Caki2 (cell line): ENCODE data around the gene RNF111. TPM values are rescaled to one million over a fixed set of nuclear protein-coding genes. Genes with fewer than 3 reads are reported as not detected.

Experiments
- DNase-seq: peaks from one replicate; pipeline ENCODE4 v3.0.0-alpha.2; 2015; ENCODE audit warnings: low read depth
- in situ Hi-C: cut with HindIII; loops from 2 replicates; pipeline ENCODE4 v1.10.0; 2016; ENCODE audit warnings: low sequenced_read_pairs, low pct_unique_long_range_greater_than_20kb, mixed read lengths
- total RNA-seq: library from RNA; depleted of rRNA; stranded (reverse); fragments of >200 nt; shearing (Covaris generic); gene quantifications from 2 replicates; pipeline ENCODE4 v1.2.3, GENCODE V29; 2014; ENCODE audit warnings: low replicate concordance

Gene RNF111
- total RNA-seq, 1 experiment from 2014 or later = 14.0 TPM

DNA sequence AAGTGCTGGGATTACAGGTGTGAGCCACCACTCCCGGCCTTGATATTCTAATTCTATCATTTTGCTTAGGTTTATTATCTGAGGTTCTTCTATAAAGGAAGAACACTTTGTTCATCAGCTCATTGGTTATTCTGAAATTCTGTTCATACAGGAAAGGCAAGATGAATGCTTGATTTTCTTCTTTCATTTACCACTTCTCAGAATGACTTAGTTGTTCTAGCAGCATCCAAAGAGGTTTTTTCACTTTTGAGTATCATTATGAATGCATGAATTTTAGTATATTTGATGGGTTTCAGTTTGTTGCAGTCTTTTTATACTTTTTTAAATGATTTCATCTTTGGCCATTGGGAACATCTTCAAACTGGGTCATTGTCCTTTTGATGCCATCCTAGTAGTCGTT lies 51.8 kb downstream of the RNF111 start:
- in situ Hi-C loops = no loop called here
- DNase-seq = no peak

DNA sequence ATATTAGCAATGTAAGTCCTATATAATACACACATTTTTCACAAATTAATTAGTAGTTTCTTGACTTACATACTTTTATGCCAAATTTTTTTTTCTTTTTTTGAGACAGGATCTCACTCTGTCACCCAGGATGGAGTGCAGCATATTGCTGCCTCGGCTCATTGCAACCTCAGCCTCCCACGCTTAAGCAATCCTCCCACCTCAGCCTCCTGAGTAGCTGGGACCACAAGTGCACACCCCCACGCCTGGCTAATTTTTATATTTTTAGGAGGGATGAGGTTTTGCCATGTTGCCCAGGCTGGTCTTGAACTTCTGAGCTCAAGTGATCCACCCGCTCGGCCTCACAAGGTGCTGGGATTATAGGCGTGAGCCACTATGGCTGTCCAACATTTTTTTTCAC lies 54.6 kb downstream of the RNF111 start:
- no peak for DNase-seq
- in situ Hi-C loops = no loop called here

DNA sequence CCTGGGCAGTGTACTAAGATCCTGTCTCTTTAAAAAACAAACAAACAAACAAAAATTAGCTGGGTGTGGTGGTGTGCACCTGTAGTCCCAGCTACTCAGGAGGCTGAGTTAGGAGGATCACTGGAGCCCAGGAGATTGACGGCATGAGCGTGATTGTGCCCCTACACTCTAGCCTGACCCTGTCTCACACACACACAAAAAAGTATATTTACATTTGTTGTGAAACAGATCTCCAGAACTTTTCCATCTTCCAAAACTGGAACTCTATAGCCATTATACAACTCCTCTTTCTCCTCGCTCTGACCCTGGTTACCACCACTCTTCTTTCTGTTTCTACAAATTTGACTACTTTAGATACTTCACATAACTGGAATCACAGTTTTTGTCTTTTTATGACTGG lies 61.4 kb downstream of the RNF111 start:
- in situ Hi-C loops = no loop called here
- no peak for DNase-seq

DNA sequence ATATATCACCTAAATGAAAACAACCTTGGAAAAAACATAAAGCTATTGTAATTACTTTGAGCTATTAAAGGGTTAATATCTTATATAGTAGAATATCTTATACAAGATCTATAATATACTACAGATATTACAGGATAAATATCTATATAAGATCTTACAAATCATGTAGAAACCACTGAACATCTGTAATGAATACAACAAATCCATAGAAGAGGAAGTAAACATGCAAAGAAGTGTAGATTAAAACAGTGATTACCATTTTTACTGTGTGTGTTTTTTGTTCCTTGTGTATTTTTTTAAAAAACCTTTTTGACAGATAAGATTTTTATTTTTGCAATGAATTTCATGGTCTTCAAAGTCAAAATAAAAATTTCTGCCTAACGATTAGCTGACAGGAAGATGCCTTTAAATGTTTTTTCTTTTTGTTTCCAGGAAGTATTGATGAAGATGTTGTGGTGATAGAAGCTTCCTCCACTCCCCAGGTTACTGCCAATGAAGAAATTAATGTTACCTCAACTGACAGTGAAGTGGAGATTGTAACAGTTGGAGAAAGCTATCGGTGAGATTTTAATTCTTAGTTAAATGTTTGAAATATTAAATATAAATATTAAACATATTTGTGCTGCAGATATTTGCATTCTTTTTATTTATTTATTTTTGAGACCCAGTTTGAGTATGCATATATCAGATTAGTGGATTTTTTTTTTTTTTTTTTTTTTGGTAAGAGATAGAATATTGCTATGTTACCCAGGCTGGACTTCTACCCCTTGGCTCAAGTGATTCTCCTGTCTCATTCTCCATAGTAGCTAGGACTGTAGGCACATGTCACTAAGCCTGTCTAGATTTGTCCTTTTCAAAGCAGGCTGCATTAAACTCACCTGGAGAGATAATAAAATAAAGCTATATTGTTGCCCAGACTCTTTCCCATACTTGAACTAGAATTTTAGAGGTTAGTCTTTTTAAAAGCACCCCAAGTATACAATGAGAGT lies 64.7 kb downstream of the RNF111 start:
- in situ Hi-C loops = no loop called here
- no peak for DNase-seq

DNA sequence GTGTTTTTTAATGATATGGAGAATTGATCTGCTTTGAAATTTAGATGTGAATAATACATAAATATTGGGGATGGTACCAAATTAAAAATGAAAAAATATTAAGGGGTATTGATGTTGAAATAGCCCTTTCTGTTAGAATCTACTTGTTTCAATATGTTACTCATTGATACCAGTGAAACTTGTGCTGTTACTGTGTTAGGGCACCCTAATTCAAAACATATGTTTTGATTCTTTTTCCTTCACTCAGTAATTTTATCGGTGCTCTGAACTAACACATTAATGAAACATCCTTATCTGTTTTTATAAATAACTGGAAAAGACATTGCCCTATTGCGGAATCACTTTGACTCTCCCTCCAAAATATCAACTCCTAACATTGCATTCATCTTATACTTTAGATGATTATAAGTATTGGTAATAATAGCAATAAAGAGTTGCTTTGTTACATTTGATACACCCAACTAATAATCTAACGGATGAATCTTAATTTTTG lies 65.5 kb downstream of the RNF111 start:
- in situ Hi-C loops = no loop called here
- no peak for DNase-seq

DNA sequence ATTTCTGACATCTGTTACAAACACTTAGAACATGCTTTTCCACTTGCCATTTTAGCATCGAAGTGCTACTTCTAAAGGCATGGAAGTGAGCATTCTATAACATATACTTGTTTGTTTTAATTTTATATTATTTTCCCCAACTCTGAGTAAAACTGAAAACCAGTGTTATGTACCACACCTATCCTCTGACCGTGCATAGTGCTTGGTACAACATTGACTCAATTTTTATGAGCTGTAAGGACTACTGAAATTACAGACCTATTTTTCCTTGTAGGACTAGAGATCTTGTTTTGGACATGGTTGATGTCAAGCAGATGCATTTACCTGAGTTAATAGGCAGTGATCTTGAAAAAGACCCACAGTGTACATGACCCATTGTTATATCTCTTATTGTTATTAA lies 66.0 kb downstream of the RNF111 start:
- in situ Hi-C loops = no loop called here
- DNase-seq = no peak

DNA sequence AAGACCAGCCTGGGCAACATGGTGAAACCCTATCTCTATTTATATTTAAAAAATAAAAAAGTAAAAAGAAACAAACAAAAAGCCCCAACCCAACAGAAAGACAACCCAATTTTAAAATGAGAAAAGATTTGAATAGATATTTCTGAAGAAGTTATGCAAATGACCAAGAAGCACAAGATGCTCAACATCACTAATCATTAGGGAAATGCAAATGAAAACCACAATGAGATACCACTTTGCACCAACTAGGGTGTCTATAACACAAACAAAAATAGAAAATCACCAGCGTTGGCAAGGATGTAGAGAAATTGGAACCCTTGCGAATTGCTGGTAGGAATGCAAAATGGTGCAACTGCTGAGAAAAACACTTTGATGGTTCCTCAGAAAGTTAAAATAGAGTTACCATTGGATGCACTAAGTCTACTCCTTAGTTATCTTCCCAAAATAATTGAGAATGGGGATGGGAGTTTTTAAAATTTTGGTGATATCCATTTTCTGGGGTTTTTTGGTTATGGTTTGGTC lies 71.7 kb downstream of the RNF111 start:
- no peak for DNase-seq
- in situ Hi-C loops = no loop called here

DNA sequence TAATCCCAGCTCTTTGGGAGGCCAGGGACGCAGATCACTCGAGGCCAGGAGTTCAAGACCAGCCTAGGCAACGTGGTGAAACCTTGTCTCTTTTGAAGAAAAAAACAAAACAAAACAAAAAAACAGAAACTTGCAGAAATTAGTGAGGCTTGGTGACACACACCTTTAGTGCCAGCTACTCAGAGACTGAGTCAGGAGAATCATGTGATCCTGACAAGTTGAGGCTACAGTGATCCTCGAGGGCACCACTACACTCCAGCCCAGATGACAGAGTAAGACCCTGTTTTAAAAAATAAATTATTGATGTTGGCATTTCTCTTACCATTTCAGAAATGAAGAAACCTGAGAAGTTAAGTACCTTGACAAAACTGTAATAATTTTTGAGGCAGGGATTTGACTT lies 72.9 kb downstream of the RNF111 start:
- no peak for DNase-seq
- in situ Hi-C loops = no loop called here

DNA sequence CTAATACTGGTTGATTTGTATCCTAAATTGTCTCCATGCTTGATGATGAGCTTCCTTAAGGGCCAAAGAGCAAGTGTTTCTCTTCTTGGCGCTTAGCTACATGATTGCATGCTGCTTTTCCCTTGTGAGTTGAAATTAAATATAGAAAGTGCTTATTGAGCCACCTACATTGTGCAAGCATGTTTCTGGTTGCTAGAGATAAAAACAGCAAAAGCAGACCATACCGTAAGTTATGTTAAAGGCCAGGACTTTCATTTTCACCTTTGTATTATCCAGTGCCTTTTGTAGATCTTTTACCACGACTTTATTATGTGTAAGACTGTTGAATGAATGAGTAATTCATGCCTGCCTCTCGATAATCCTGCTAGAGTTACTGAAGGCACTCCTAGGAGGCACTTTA lies 75.6 kb downstream of the RNF111 start:
- in situ Hi-C loops = no loop called here
- DNase-seq = no peak

DNA sequence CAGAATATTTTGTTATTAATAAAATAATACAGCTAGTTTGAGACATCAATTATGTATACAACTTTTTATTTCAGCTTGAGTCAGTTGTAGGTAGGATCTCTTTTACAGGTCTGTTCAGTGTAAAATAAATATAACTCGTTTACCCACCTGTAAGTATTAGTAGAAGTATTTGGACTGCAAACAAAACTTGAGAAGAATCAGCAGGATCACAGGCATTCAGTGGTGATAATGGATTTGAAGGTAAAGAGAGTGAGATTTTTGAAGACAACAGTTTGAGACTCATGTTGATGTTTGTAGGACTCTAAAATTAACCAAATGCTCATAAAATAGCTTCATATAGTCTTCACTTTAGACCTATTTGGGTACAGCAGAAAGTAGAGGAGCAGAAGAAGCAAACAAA lies 82.0 kb downstream of the RNF111 start:
- in situ Hi-C loops = no loop called here
- no peak for DNase-seq

DNA sequence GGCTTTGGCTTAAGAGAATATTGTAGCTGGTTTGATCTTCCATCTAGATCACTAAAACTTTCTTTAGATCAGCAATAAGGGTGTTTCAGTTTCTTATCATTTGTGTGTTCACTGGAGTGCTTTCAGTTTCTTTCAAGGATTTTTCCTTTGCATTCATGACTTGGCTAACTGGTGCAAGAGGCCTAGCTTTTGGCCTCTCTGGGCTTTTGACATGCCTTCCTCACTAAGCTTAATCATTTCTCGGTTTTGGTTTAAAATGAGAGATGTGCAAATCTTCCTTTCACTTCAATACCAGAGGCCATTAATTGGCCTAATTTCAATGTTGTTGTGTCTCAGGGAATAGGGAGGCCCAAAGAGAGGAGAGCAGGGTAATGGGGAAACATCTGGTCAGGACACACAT lies 87.1 kb downstream of the RNF111 start:
- DNase-seq = no peak
- in situ Hi-C loops = no loop called here

DNA sequence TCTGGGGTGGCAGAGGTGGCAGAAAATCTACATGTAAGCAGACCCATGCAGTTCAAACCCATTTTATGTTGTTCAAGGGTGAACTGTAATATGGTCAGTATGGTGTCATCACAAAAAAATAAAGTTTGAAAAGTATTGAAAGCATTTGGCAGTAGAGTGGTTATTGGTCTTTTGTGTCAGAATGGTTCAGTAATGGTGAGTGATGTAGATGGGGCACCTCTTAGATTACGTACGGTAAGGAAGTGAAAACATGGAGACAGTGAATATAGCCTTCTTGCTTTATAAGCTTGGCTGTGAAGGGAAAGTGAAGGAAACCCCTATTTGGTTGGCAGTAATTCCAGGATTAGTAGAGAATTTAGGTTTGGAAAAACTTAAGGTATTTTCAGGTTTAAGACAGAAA lies 100.3 kb downstream of the RNF111 start:
- no peak for DNase-seq
- in situ Hi-C loops = no loop called here

DNA sequence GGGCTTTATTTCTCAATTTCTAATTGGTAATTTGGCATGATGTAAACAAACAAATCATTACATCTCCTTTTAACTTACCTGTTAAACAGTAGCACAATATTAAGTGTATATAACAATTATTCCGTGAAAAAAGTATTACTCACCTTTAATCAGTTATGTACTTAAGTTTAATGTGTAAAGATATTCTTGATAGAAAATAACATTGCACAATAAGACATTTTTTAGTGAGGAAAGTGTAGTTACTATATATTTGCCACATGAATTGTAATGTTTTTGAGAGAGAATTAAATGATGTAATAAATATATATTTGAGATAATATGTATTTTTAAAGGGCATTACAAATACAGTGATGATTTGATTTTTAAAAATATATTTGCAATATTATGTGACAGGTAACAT lies 106.6 kb downstream of the RNF111 start:
- no peak for DNase-seq
- in situ Hi-C loops = no loop called here

DNA sequence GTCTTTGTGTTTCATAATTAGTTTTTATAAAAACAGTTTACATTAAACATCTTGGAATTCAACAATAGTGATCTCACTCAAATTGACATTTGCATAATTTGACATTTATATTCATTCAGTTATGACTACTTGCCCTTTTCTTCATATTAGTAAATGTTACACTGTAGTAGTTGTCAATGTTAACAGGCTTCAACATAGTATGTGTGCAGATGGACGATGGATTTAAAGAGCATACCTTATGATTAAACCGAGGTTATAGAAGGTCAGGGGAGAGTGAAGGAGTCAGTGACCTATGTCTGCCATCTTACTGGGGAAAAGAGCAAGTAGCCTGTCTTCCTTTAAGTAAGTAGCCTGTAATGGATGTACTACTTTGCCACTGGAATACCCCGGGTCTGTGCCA lies 109.0 kb downstream of the RNF111 start:
- in situ Hi-C loops = no loop called here
- DNase-seq = no peak

DNA sequence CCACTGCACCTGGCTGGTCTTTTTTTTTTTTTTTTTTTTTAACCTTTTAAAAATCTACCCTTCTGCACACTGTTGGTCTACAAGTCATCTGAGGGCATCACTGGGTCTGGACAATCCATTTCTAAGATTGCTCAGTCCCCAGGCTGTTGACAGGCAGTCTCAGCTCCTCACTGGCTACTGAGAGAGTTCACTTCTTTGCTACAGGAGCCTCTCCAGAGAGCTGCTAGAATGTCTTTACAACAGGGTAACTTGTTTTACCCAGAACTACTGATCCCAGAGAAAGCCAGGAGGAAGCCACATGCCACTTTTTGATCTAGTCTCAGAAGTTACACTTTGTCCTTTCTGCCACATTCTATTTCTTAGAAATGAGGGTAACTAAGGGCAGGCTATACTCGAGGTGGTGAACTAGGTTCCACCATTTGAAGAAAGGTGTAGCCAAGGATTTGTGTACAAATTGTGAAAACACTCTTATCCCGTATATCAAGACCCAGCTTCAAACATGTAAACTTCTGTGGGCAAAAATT lies 111.8 kb downstream of the RNF111 start:
- in situ Hi-C loops = no loop called here
- DNase-seq = no peak

DNA sequence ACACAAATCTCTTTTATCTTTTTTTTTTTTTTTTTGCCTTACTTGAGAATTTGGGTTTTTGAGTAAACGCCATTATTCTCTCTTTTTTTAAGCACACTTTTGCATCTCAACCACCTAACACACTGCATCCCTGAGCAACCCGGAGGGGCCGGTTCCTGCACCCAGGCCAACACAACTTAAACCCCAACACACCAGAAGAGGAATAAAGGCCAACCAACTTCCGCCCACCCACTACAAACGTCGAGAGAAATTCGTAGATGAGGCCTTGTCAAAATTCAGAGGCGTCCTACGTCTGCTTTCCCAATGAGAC lies 117.1 kb downstream of the RNF111 start:
- in situ Hi-C loops = no loop called here
- no peak for DNase-seq

DNA sequence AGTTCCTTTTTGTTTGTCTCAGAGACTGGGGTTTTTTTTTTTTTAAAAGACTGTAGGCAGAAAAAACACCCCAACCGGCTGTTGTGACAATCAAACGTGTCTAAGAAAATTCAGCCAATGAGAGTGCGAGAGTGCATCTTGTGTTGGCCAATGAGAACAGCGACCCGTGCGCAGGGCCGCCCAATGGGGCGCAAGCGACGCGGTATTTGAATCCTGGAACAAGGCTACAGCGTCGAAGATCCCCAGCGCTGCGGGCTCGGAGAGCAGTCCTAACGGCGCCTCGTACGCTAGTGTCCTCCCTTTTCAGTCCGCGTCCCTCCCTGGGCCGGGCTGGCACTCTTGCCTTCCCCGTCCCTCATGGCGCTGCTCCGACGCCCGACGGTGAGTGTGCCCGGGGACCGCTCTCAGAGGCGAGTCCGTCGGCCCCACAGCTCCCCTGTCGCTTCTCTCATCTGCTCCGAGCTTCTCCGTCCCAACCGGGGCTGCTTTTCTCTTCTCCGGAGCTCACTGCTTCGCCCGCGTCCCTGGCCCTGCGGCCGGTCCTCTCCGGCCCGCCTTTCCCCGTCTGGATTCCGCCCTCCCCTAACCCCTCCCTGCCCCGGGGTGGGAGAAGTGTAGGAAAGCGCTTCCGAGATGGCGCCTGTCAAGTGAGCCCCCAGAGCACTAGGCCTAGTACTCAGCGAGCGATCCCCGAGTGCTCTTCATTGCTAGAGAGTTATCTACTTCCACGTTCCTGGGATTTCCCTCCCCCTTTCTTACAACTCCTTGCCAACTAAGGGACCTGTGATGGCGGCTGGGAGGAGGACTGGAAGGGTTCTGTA lies 117.7 kb downstream of the RNF111 start, which contains the start of gene CCNB2:
CCNB2 (plus strand) TSS at position 235 of the 821 bp plus-strand sequence; CDS start at position 358, 123 bp downstream.
- in situ Hi-C loops = no loop called here
- DNase-seq = peak; percentile 88

DNA sequence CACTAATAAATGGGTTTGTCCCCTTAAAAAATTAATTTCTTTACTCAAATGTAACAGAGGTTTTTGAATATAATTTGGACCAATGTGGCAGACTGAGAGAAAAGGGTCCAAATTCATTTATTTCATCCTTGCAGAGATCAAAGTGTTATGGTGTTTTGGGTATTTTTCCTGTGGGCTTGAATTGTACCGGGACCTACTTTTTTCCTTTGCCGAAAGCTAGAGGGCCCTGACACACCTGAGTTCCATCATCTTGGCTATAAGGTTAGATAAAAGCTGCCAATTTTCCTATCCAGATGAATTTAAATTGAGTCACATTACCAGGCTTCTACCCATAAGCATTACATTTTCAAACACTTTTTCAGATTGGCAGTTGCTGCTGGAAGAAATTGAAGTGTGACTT lies 118.4 kb downstream of the RNF111 start:
- DNase-seq = no peak
- in situ Hi-C loops = no loop called here

DNA sequence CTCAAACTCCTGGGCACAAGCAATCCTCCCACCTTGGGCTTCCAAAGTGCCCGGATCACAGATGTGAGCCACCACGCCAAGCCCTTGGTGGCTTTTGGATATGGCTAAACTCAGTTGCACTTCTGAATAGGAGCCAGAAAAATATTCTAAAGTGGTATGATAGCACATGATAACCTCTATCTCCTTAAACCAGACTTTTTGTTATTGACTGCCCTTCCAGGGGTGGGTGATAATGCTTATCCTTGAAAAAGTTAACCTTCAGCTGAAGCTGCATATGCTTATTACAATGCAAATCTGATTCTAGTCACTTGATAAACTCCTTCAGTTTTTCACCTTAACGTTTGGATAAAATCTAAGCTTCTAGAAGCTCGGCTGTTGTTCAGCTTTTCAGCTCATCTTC lies 123.8 kb downstream of the RNF111 start:
- in situ Hi-C loops = no loop called here
- DNase-seq = no peak
